Adrenal gland (tissue), 19 donors: Measurements from ENCODE around the gene RAB5B. TPM values are rescaled to one million over a fixed set of nuclear protein-coding genes. Genes with fewer than 3 reads are reported as not detected.
A peak's percentile ranks its signal among the peaks of the same experiment; 100 is the strongest.

ENCODE experiments used
- DNase-seq, 7 donors: peaks; one replicate each; pipeline ENCODE4 v3.0.0-alpha.2; 2019 to 2020
- H3K27ac ChIP-seq, 5 donors: fragments of 200-600 bp; sonication (generic) in 4 of 5; 1 replicate in 3 of 5; 2 replicates in 2 of 5; pipeline versions ENCODE4 v1.5.1 to v1.8.0; 2016 to 2020; ENCODE audit warnings: mild to moderate bottlenecking in 1 of 5
- H3K27me3 ChIP-seq: fragments of 200-600 bp; 2 replicates; pipeline ENCODE4 v1.8.0; 2021
- H3K36me3 ChIP-seq, 2 donors: fragments of 200-600 bp; replicated peaks in 1 of 2; 1 replicate in 1 of 2; 2 replicates in 1 of 2; pipeline versions ENCODE4 v1.5.1 to v1.8.0; 2018 to 2022
- H3K4me1 ChIP-seq, 2 donors: fragments of 200-600 bp; replicated peaks in 1 of 2; 1 replicate in 1 of 2; 2 replicates in 1 of 2; pipeline versions ENCODE4 v1.5.1 to v1.8.0; 2018 to 2021
- H3K4me3 ChIP-seq, 4 donors: fragments of 200-600 bp; sonication (generic) in 3 of 4; one replicate each; pipeline ENCODE4 v1.5.1; 2016 to 2018
- H3K9me3 ChIP-seq, 3 donors: fragments of 200-600 bp; sonication (generic) in 1 of 3; replicated peaks in 1 of 3; 1 replicate in 2 of 3; 2 replicates in 1 of 3; pipeline versions ENCODE4 v1.5.1 to v1.8.0; 2016 to 2021
- CTCF ChIP-seq, 6 experiments: fragments of 450-650 bp in 4 of 6; fragments of 200-600 bp in 2 of 6; sonication (generic) in 1 of 6; IDR thresholded peaks; 1 replicate in 5 of 6; 2 replicates in 1 of 6; pipeline versions ENCODE4 v1.5.1 to v1.8.0; 2016 to 2021; ENCODE audit warnings: antibody characterized with exemption in 6 of 6, mild to moderate bottlenecking in 2 of 6, moderate library complexity in 1 of 6
- POLR2A ChIP-seq, 2 donors: fragments of 450-650 bp; IDR thresholded peaks; one replicate each; pipeline ENCODE4 v1.6.1; 2017; ENCODE audit warnings: antibody characterized with exemption in 2 of 2, mild to moderate bottlenecking in 2 of 2, moderate library complexity in 1 of 2
- WGBS, 4 donors: extraction: QIAGEN DNeasy Blood & Tissue Kit in 2 of 4; methylation state at CpG; one replicate each; pipeline versions ENCODE4 v1.1.5 to v1.1.7; 2013 to 2017; 5-methylcytosine and 5-hydroxymethylcytosine counted together
- intact Hi-C, 2 donors: fragments of 100-400 bp; cut with DNase I; formaldehyde crosslinking; loops; one replicate each; pipeline versions ENCODE4 v1.14.1 to v1.15.0; 2022 to 2023
- long read RNA-seq, 10 donors: library from polyadenylated mRNA in 3 of 10; unstranded in 2 of 10; stranded (forward) in 1 of 10; transcript quantifications; one replicate each; pipeline ENCODE4 v2.0.0 and lab custom pipeline, GENCODE V29; 2021 to 2026
- polyA plus RNA-seq, 3 donors: library from polyadenylated mRNA; stranded (reverse); fragments of 200-250 nt in 2 of 3; fragments of 350-450 nt in 1 of 3; fragmentation: Illumina TruSeq in 1 of 3; extraction: RNeasy Lipid Tissue Mini Kit (QIAGEN cat#74804) in 1 of 3; gene quantifications; one replicate each; pipeline ENCODE4 v1.2.3, GENCODE V29; 2013 to 2014
- total RNA-seq, 9 donors: library from RNA; depleted of rRNA in 4 of 9; stranded (reverse); fragments of >200 nt in 4 of 9; fragments of 120-200 nt in 1 of 9; fragmentation: NEBNext Ultra II Directional in 1 of 9; extraction: Animal tissue kit (Norgen Biotek cat#: 25700) in 1 of 9; gene quantifications; one replicate each; pipeline versions ENCODE4 v1.1.0 to v1.2.4, GENCODE V29; 2013 to 2023
- donor health status: healthy with polysubstance abuse.
- donor health status: Bipolar disorder and iron deficiency.
- donor health status: DM: yes; HTN: yes; CAD: no.
- donor health status: DM: no; HTN: no; CAD: no.
- donor health status: DM: no; HTN: no; CAD: no.
- donor health status: DM: yes; HTN: yes; CAD: no.

Gene RAB5B
- total RNA-seq (100 to 1,000 TPM in 5 of 9 donors, 10 to 100 TPM in 4; 77.6 to 134 (median 112) TPM), polyA plus RNA-seq (100 to 1,000 TPM in 1 of 3 donors, 10 to 100 TPM in 2; 34.4 to 137 (median 43.6) TPM)
- long read RNA-seq, donor 1, full-length matches to known transcripts: 52 of 128 reads
- long read RNA-seq, donor 1, partial matches to known transcripts: 76 of 128 reads
- long read RNA-seq, donor 1, other reads (novel, unspliced or antisense): 0 of 128 reads
- long read RNA-seq, donor 2, full-length matches to known transcripts: 36 of 181 reads
- long read RNA-seq, donor 2, partial matches to known transcripts: 145 of 181 reads
- long read RNA-seq, donor 2, other reads (novel, unspliced or antisense): 0 of 181 reads
- long read RNA-seq, donor 3, full-length matches to known transcripts: 33 of 69 reads
- long read RNA-seq, donor 3, partial matches to known transcripts: 36 of 69 reads
- long read RNA-seq, donor 3, other reads (novel, unspliced or antisense): 0 of 69 reads
- long read RNA-seq, donor 4, full-length matches to known transcripts: 3 of 6 reads
- long read RNA-seq, donor 4, partial matches to known transcripts: 1 of 6 reads
- long read RNA-seq, donor 4, other reads (novel, unspliced or antisense): 2 of 6 reads
- long read RNA-seq, donor 5, full-length matches to known transcripts: 58 of 72 reads
- long read RNA-seq, donor 5, partial matches to known transcripts: 5 of 72 reads
- long read RNA-seq, donor 5, other reads (novel, unspliced or antisense): 9 of 72 reads
- long read RNA-seq, donor 6, full-length matches to known transcripts: 1 of 7 reads
- long read RNA-seq, donor 6, partial matches to known transcripts: 1 of 7 reads
- long read RNA-seq, donor 6, other reads (novel, unspliced or antisense): 5 of 7 reads
- long read RNA-seq, donor 7, full-length matches to known transcripts: 16 of 67 reads
- long read RNA-seq, donor 7, partial matches to known transcripts: 51 of 67 reads
- long read RNA-seq, donor 7, other reads (novel, unspliced or antisense): 0 of 67 reads
- long read RNA-seq, donor 8, full-length matches to known transcripts: 61 of 187 reads
- long read RNA-seq, donor 8, partial matches to known transcripts: 126 of 187 reads
- long read RNA-seq, donor 8, other reads (novel, unspliced or antisense): 0 of 187 reads
- long read RNA-seq, donor 9, full-length matches to known transcripts: 35 of 97 reads
- long read RNA-seq, donor 9, partial matches to known transcripts: 62 of 97 reads
- long read RNA-seq, donor 9, other reads (novel, unspliced or antisense): 0 of 97 reads
- long read RNA-seq, donor 10, full-length matches to known transcripts: 25 of 64 reads
- long read RNA-seq, donor 10, partial matches to known transcripts: 39 of 64 reads
- long read RNA-seq, donor 10, other reads (novel, unspliced or antisense): 0 of 64 reads

GRCh38 chr12:55973599-55974307, at the start of gene RAB5B:
Gene RAB5B (plus strand): TSS chr12:55974078. CDS start chr12:55986961, 12,883 bp downstream.
- peak in 3 of 6 experiments; percentile 25 to 45 (median 36) for TF ChIP-seq CTCF (IDR thresholded peaks at IDR 0.05)
- TF ChIP-seq POLR2A (IDR thresholded peaks at IDR 0.05): peak; percentile 96 to 99
- Histone ChIP-seq H3K36me3 (no peaks in the 10 kb centered on the region), H3K9me3 (no peaks in the 10 kb centered on the region), H3K4me3 (peak within 1 kb of the TSS; percentile 46 to 97 (median 87)), H3K27ac (peak within 1 kb of the TSS; percentile 92 to 98 (median 95)), H3K4me1 (peaks cover 14 to 38% of the 10 kb centered on the region in 2 donors), H3K27me3 (no peaks in the 10 kb centered on the region)
- peak; percentile 99 to 100 (median 100) for DNase-seq
- intact Hi-C loops: no loop called here
- WGBS, 4 donors: 0 to 2% (median 0%) methylated on average over 18 to 39 of the region's 39 CpGs

GRCh38 chr12:55925371-55925770, 48.5 kb upstream of the RAB5B start:
- Histone ChIP-seq H3K9me3 (no peaks in the 10 kb centered on the region), H3K4me3 (no peak overlapping the region), H3K27me3 (no peaks in the 10 kb centered on the region), H3K4me1 (peaks cover 14 to 60% of the 10 kb centered on the region in 2 donors), H3K27ac (no peak overlapping the region), H3K36me3 (no peaks in the 10 kb centered on the region)
- intact Hi-C loops: no loop called here
- 81 to 90% (median 81%) methylated on average over 4 of the region's 4 CpGs for WGBS, 4 donors
- TF ChIP-seq CTCF (IDR thresholded peaks at IDR 0.05) (no peak), POLR2A (IDR thresholded peaks at IDR 0.05) (no peak)
- no peak for DNase-seq

GRCh38 chr12:55925870-55926737, 47.8 kb upstream of the RAB5B start:
- intact Hi-C loops: no loop called here
- 9 to 11% (median 10%) methylated on average over 10 of the region's 10 CpGs for WGBS, 4 donors
- peaks cover 20 to 63% of the 10 kb centered on the region in 2 donors for H3K4me1 ChIP-seq

More at GRCh38 chr12:55925870-55926737, 47.8 kb upstream of the RAB5B start:
- Histone ChIP-seq H3K36me3 (no peaks in the 10 kb centered on the region), H3K9me3 (no peaks in the 10 kb centered on the region), H3K27ac (peak overlapping the region in 4 of 5 donors; percentile 85 to 96 (median 96)), H3K27me3 (no peaks in the 10 kb centered on the region), H3K4me3 (peak overlapping the region; percentile 82 to 98 (median 92))
- DNase-seq: no peak
- TF ChIP-seq POLR2A (IDR thresholded peaks at IDR 0.05): no peak
- TF ChIP-seq CTCF (IDR thresholded peaks at IDR 0.05): no peak
